Retinal pigment epithelial cell (primary cell): ENCODE data around the gene TMC7.

Experiments used
- DNase-seq: peaks from one replicate; pipeline ENCODE4 v3.0.0-alpha.2; 2010; ENCODE audit warnings: low read depth
- H3K4me3 ChIP-seq: 2 replicates; pipeline ENCODE4 v1.5.1; 2011; ENCODE audit warnings: mild to moderate bottlenecking, low read length, control low read depth, moderate library complexity
- TF ChIP-seq, protein P1 (sequence below): conservative IDR thresholded peaks from 2 replicates; pipeline ENCODE4 v1.5.1; 2011; ENCODE audit warnings: low read depth, low read length, control low read depth, inconsistent platforms

Gene TMC7

DNA sequence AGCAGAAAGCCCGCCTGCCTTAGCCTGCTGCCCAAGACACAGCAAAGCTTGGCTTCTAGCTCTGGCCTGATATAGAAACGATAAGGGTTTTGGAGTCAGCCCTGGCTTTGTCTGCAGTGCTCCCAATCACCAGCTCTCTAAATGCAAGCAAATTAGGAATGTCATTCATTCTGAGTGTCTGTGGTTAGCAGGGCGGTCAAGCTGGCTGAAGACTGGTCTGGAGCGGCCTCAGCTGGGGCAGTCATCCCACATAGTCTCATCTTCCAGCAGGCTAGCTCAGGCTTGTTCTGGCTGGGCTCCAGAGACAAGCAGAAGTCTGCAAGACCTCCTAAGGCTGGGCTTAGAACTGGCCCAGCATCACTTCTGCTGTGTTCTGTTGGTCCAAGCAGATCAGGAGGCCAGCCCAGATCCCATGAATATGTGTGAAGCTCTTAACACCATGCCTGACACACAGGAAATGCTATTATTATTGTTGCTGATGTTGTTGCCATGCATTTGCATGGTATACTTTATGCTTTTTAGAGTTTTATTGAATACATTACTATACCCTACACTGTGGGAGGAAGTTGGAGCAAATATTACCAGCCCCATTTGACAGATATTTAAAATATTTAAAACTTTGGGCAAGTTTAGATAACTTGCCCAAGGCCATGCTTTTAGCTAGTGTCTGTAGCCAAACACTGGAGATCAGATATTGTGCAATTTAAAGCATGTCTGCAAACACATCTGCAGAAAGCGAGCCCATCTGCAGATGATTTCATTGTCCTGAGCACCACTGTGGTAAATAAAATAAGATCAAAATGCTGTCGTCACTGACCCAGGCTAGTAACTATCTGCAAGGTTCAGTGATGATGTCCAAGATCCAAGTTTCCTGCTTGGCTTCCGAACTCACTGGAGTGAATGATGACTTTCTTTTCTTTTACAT lies 24.8 kb downstream of the TMC7 start:
- no peak overlapping the region for H3K4me3 ChIP-seq
- TF ChIP-seq, protein P1, sequence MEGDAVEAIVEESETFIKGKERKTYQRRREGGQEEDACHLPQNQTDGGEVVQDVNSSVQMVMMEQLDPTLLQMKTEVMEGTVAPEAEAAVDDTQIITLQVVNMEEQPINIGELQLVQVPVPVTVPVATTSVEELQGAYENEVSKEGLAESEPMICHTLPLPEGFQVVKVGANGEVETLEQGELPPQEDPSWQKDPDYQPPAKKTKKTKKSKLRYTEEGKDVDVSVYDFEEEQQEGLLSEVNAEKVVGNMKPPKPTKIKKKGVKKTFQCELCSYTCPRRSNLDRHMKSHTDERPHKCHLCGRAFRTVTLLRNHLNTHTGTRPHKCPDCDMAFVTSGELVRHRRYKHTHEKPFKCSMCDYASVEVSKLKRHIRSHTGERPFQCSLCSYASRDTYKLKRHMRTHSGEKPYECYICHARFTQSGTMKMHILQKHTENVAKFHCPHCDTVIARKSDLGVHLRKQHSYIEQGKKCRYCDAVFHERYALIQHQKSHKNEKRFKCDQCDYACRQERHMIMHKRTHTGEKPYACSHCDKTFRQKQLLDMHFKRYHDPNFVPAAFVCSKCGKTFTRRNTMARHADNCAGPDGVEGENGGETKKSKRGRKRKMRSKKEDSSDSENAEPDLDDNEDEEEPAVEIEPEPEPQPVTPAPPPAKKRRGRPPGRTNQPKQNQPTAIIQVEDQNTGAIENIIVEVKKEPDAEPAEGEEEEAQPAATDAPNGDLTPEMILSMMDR = no peak
- DNase-seq = no peak

DNA sequence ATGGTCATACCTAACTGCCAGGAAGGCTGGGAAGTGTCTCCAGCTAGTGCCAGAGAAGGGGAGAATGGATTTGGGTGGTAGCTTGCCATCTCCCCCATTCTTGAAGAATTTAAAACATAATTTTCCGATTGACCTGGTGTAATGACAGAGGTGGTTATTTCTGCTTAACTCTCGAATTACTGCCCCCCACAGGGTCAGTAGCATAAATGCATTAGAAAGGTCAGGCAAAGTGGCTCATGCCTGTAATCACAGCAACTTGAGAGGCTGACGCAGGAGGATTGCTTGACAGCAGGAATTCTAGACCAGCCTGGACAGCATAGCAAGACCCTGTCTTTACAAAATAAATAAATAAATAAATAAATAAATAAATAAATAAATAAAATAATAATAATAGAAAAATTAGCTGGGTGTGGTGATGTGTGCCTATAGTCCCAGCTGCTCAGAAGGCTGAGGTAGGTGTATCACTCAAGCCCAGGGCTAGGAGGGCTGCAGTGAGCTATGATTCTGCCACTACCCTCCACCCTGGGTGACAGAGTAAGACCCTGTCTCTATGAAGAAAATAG lies 27.5 kb downstream of the TMC7 start:
- H3K4me3 ChIP-seq = no peak overlapping the region
- no peak for DNase-seq
- TF ChIP-seq, protein P1 = no peak

DNA sequence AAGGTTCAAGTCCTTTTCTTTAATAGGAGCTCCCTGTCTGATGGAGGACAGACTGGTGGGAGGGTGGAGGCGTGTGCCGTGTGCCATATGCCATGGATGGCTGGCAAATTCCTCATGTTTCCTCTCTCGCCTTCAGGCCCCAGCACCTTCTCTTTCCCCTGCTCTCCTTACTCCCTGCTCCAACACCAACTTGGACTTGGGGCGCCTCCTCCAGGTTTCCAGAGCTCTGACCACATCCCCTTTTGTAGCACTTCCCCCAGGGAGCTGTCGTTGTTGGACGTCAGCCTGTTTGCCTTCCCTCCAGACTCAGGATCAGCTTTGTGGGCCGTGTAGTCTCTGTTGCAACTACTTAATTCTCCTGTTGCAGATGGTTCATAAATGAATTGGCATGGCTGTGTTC lies 30.7 kb downstream of the TMC7 start:
- no peak for DNase-seq
- H3K4me3 ChIP-seq = no peak overlapping the region
- TF ChIP-seq, protein P1 = no peak

DNA sequence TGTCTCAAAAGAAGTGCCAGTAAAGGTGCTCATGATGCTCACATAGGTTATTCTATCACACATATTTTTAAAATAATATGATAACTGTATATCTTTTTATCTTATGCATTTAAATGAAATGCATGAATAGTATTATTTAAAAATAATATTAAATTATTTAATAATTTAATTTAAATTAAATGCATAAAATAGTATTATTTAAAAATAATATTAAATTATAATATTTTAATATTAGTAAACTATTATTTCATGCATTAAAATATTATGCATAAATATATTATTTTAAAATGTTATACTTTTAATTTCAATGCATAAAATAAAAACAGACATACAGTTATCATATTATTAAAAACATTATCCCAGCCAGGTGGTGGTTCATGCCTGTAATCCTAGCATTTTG lies 33.4 kb downstream of the TMC7 start:
- H3K4me3 ChIP-seq = no peak overlapping the region
- DNase-seq = no peak
- TF ChIP-seq, protein P1 = no peak

DNA sequence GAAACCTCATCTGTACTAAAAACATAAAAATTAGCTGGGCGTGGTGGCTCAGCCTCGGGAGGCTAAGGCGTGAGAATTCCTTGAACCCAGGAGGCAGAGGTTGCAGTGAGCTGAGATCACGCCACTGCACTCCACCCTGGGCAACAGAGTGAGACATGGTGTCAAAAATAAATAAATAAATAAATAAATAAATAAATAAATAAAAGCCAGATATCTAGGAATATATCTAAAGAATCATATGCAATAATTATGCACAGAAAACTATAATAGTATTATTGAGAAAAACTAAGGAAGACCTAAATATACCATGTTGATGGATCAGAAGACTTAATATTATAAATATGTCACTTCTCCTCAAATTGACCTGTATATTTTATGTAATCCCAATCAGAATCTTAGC lies 37.0 kb downstream of the TMC7 start:
- H3K4me3 ChIP-seq = no peak overlapping the region
- TF ChIP-seq, protein P1 = no peak
- DNase-seq = no peak

DNA sequence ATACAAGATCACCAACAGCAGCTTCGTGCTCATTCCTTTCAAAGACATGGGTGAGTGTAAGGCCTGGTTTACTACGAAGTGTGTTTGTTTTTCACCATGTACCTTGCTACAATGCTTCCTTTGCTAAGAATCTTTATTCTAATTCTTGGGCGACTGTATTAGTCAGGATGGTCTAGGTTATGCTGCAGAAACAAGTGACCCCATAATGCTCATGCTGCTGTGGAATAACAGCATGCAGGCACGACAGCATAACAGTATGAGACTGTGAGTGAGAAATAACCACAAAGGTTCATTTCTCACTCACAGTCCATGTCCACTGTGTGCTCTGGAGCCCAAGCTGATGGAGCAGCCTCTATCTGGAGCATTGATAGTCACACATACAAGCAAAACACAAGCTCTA lies 38.0 kb downstream of the TMC7 start:
- TF ChIP-seq, protein P1 = no peak
- H3K4me3 ChIP-seq = no peak overlapping the region
- DNase-seq = no peak

DNA sequence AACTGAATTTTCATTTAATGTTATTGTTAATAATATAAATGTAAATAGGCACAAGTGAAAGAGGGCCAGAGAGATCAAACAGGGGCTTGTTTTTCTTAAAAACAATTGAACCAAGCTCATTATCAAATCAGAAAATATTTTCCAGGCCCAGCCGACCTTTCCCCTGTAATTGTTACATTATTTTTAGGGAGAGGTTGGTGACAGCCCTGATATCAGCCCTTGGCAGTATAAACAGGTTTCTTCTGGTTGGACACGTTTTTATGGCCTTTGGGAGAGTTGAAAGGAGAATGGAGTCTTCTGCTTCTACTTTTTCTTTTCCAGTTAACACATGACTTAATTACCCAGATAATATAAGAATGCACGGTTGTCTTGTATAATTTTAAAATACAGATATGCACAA lies 43.7 kb downstream of the TMC7 start:
- no peak for DNase-seq
- H3K4me3 ChIP-seq = no peak overlapping the region
- TF ChIP-seq, protein P1 = no peak
